Activated T-helper 1 cell treated with anti-CD3 and anti-CD28 coated beads, Interleukin-12 subunit alpha, Interleukin-12 subunit beta, Interleukin-2, Interleukin-4 antibody, amounts not matched to agents 30 ng/mL and 10 ng/mL and 1 ng/mL, durations not matched to agents 14 hours and 24 hours and 36 hours (primary cell): ENCODE data around the gene CLCA1. TPM values are rescaled to one million over a fixed set of nuclear protein-coding genes. Genes with fewer than 3 reads are reported as not detected.
A peak's percentile ranks its signal among the peaks of the same experiment; 100 is the strongest.

ENCODE experiments used
- DNase-seq: peaks from one replicate; pipeline ENCODE4 v3.0.0; 2021; ENCODE audit warnings: low spot score
- H3K27ac Mint-ChIP-seq: one replicate; pipeline ENCODE4 v1.8.0; 2021; ENCODE audit warnings: mild to moderate bottlenecking, mixed read lengths
- H3K27me3 Mint-ChIP-seq: one replicate; pipeline ENCODE4 v1.8.0; 2022; ENCODE audit warnings: mild to moderate bottlenecking, moderate library complexity, mixed read lengths; ENCODE audit not compliant: insufficient read depth
- H3K36me3 Mint-ChIP-seq: one replicate; pipeline ENCODE4 v1.8.0; 2021; ENCODE audit warnings: low read depth, mixed read lengths
- H3K4me1 Mint-ChIP-seq: one replicate; pipeline ENCODE4 v1.8.0; 2021; ENCODE audit warnings: low read depth, mixed read lengths
- H3K4me3 Mint-ChIP-seq: one replicate; pipeline ENCODE4 v1.8.0; 2021; ENCODE audit warnings: mild to moderate bottlenecking, moderate library complexity, mixed read lengths
- H3K9me3 Mint-ChIP-seq: one replicate; pipeline ENCODE4 v1.8.0; 2021; ENCODE audit warnings: mixed read lengths
- intact Hi-C: fragments of 100-400 bp; cut with micrococcal nuclease; formaldehyde crosslinking; loops from one replicate; pipeline ENCODE4 v1.15.1; 2024
- total RNA-seq: library from RNA; stranded (reverse); gene quantifications from 2 replicates; pipeline ENCODE4 v1.2.3, GENCODE V29; 2022

CLCA1 gene
- not detected in 2 replicates for total RNA-seq

GRCh38 chr1:86468501-86468977 is at the start of gene CLCA1:
CLCA1 (plus strand) TSS chr1:86468927; CDS start chr1:86468972, 45 bp downstream.
- peaks cover 25% of the 10 kb centered on the region for H3K27me3 Mint-ChIP-seq
- no peak within 1 kb of the TSS for H3K4me3 Mint-ChIP-seq
- no peak within 1 kb of the TSS for H3K27ac Mint-ChIP-seq
- H3K4me1 Mint-ChIP-seq, result no peaks in the 10 kb centered on the region
- no peaks in the 10 kb centered on the region for H3K36me3 Mint-ChIP-seq
- no peaks in the 10 kb centered on the region for H3K9me3 Mint-ChIP-seq
- intact Hi-C loops, result no loop called here
- no peak for DNase-seq

- H3K27me3 Mint-ChIP-seq, result peaks cover 3% of the 10 kb centered on the region
- intact Hi-C loops, result loop anchor here (1.0 to 2.0 kb wide), 2 partner anchors 39 to 83 kb away; no protein-coding TSS in a partner anchor
- H3K4me3 Mint-ChIP-seq, result no peak overlapping the region
- no peak overlapping the region for H3K27ac Mint-ChIP-seq
- no peaks in the 10 kb centered on the region for H3K36me3 Mint-ChIP-seq
- peak; percentile 29 for DNase-seq
- peaks cover 5% of the 10 kb centered on the region for H3K4me1 Mint-ChIP-seq
- H3K9me3 Mint-ChIP-seq, result no peaks in the 10 kb centered on the region
These were observed 49.3 kb upstream of the CLCA1 start for GRCh38 chr1:86419277-86419903.

- H3K4me3 Mint-ChIP-seq, result no peak overlapping the region
- peaks cover 3% of the 10 kb centered on the region for H3K27me3 Mint-ChIP-seq
- H3K27ac Mint-ChIP-seq, result no peak overlapping the region
- H3K4me1 Mint-ChIP-seq, result peaks cover 5% of the 10 kb centered on the region
- intact Hi-C loops, result no loop called here
- H3K9me3 Mint-ChIP-seq, result no peaks in the 10 kb centered on the region
- no peak for DNase-seq
- no peaks in the 10 kb centered on the region for H3K36me3 Mint-ChIP-seq
These were observed 47.0 kb upstream of the CLCA1 start for GRCh38 chr1:86421601-86422280.

- Mint-ChIP-seq H3K27ac (no peak overlapping the region), H3K4me1 (peaks cover 5% of the 10 kb centered on the region), H3K9me3 (no peaks in the 10 kb centered on the region), H3K27me3 (peaks cover 3% of the 10 kb centered on the region), H3K4me3 (no peak overlapping the region), H3K36me3 (no peaks in the 10 kb centered on the region)
- intact Hi-C loops, result no loop called here
- DNase-seq, result no peak
These were observed 45.3 kb upstream of the CLCA1 start for GRCh38 chr1:86423473-86423872.

- DNase-seq, result no peak
- Mint-ChIP-seq H3K4me3 (no peak within 1 kb of the TSS), H3K27ac (no peak within 1 kb of the TSS), H3K9me3 (no peaks in the 10 kb centered on the region), H3K27me3 (peaks cover 3% of the 10 kb centered on the region), H3K36me3 (no peaks in the 10 kb centered on the region), H3K4me1 (peaks cover 5% of the 10 kb centered on the region)
- intact Hi-C loops, result no loop called here
These were observed 44.9 kb upstream of the CLCA1 start, which contains the start of gene CLCA2 for GRCh38 chr1:86423873-86424272. CLCA2 (plus strand) TSS chr1:86424171; CDS start chr1:86424248, 77 bp downstream.

GRCh38 chr1:86429122-86429725 is 39.5 kb upstream of the CLCA1 start:
- H3K4me3 Mint-ChIP-seq, result no peak overlapping the region
- peaks cover 2% of the 10 kb centered on the region for H3K27me3 Mint-ChIP-seq
- H3K36me3 Mint-ChIP-seq, result no peaks in the 10 kb centered on the region
- no peaks in the 10 kb centered on the region for H3K4me1 Mint-ChIP-seq
- DNase-seq, result no peak
- H3K27ac Mint-ChIP-seq, result no peak overlapping the region
- intact Hi-C loops, result no loop called here
- no peaks in the 10 kb centered on the region for H3K9me3 Mint-ChIP-seq

- Mint-ChIP-seq H3K9me3 (no peaks in the 10 kb centered on the region), H3K4me3 (no peak overlapping the region), H3K4me1 (no peaks in the 10 kb centered on the region), H3K27ac (no peak overlapping the region), H3K27me3 (peaks cover 2% of the 10 kb centered on the region), H3K36me3 (no peaks in the 10 kb centered on the region)
- intact Hi-C loops, result no loop called here
- no peak for DNase-seq
These were observed 38.9 kb upstream of the CLCA1 start for GRCh38 chr1:86429835-86430234.

GRCh38 chr1:86430376-86430775 is 38.4 kb upstream of the CLCA1 start:
- Mint-ChIP-seq H3K27me3 (peaks cover 2% of the 10 kb centered on the region), H3K4me1 (no peaks in the 10 kb centered on the region), H3K27ac (no peak overlapping the region), H3K9me3 (no peaks in the 10 kb centered on the region), H3K36me3 (no peaks in the 10 kb centered on the region), H3K4me3 (no peak overlapping the region)
- no peak for DNase-seq
- intact Hi-C loops, result no loop called here

- Mint-ChIP-seq H3K27me3 (peaks cover 8% of the 10 kb centered on the region), H3K4me1 (no peaks in the 10 kb centered on the region), H3K27ac (no peak overlapping the region), H3K36me3 (no peaks in the 10 kb centered on the region), H3K9me3 (no peaks in the 10 kb centered on the region), H3K4me3 (no peak overlapping the region)
- no peak for DNase-seq
- intact Hi-C loops, result no loop called here
These were observed 34.7 kb upstream of the CLCA1 start for GRCh38 chr1:86434059-86434458.

GRCh38 chr1:86435327-86435726 is 33.4 kb upstream of the CLCA1 start:
- Mint-ChIP-seq H3K27me3 (peaks cover 11% of the 10 kb centered on the region), H3K36me3 (no peaks in the 10 kb centered on the region), H3K4me3 (no peak overlapping the region), H3K9me3 (no peaks in the 10 kb centered on the region), H3K27ac (no peak overlapping the region), H3K4me1 (no peaks in the 10 kb centered on the region)
- no peak for DNase-seq
- intact Hi-C loops, result no loop called here

- H3K27ac Mint-ChIP-seq, result no peak overlapping the region
- intact Hi-C loops, result no loop called here
- H3K4me3 Mint-ChIP-seq, result no peak overlapping the region
- no peak for DNase-seq
- H3K9me3 Mint-ChIP-seq, result no peaks in the 10 kb centered on the region
- peaks cover 11% of the 10 kb centered on the region for H3K27me3 Mint-ChIP-seq
- H3K4me1 Mint-ChIP-seq, result no peaks in the 10 kb centered on the region
- no peaks in the 10 kb centered on the region for H3K36me3 Mint-ChIP-seq
These were observed 32.7 kb upstream of the CLCA1 start for GRCh38 chr1:86436041-86436440.

- Mint-ChIP-seq H3K9me3 (no peaks in the 10 kb centered on the region), H3K36me3 (no peaks in the 10 kb centered on the region), H3K4me1 (no peaks in the 10 kb centered on the region), H3K27me3 (peaks cover 9% of the 10 kb centered on the region), H3K4me3 (no peak overlapping the region), H3K27ac (no peak overlapping the region)
- no peak for DNase-seq
- intact Hi-C loops, result no loop called here
These were observed 27.1 kb upstream of the CLCA1 start for GRCh38 chr1:86441581-86441980.

GRCh38 chr1:86441997-86442396 is 26.7 kb upstream of the CLCA1 start:
- no peak overlapping the region for H3K4me3 Mint-ChIP-seq
- intact Hi-C loops, result no loop called here

More at GRCh38 chr1:86441997-86442396, 26.7 kb upstream of the CLCA1 start:
- H3K4me1 Mint-ChIP-seq, result no peaks in the 10 kb centered on the region
- H3K27ac Mint-ChIP-seq, result no peak overlapping the region
- H3K36me3 Mint-ChIP-seq, result no peaks in the 10 kb centered on the region
- H3K9me3 Mint-ChIP-seq, result no peaks in the 10 kb centered on the region
- peaks cover 11% of the 10 kb centered on the region for H3K27me3 Mint-ChIP-seq
- DNase-seq, result no peak
